D341Med (cell line): Measurements from ENCODE around the gene NDST1.

Experiments used
- DNase-seq: peaks from one replicate; pipeline ENCODE4 v3.0.0; 2012; ENCODE audit warnings: low spot score

NDST1 gene

DNA sequence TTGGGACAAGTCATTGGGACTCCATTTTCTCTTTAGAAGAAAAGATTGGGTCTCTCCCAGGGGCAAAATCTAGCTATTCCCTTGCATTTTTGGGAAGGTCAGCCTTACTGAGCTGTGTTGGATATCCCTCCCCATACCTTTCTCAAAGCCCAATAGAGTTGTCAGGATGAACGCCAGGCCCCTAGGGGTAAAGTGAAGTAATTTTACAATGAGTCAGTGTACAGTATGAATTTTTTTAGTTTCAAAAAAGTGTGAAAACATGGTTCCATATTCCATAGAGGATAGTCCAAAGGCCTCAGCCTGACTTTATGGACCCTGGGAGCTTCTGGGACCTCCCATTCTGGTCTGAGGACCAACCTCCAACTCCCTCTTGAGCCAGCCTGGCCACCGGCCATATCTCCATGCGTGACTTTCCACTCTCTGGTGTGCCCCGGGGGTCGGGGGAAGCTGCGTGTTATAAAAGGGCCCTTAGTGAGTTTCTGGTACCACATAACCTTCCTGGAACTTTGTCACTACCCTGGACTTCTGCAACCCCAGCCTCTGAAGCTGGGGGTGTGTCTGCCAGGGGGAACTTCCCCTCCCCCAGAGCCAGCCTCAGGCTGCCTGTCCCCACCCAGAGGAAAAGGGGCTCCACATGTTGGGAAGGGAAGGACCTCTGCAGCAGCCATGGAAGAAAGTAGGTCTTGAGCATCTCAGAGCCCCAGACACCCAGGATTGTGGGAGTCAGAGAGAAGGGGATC lies 80.1 kb downstream of the NDST1 start:
- DNase-seq: no peak

DNA sequence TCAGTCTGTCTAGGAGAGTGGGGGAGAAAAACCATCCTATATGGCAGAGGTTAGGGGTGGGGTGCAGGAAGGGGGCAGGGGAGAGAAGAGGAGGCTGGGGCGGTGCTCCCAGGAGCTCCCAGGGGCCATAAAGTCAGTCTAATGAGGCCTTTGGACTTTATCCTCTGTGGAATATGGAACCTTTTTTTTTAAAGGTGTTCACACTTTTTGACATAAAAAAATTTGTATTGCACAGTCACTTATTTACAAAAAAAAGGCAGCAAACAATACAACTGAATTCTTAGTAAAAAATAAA lies 80.6 kb downstream of the NDST1 start:
- no peak for DNase-seq

DNA sequence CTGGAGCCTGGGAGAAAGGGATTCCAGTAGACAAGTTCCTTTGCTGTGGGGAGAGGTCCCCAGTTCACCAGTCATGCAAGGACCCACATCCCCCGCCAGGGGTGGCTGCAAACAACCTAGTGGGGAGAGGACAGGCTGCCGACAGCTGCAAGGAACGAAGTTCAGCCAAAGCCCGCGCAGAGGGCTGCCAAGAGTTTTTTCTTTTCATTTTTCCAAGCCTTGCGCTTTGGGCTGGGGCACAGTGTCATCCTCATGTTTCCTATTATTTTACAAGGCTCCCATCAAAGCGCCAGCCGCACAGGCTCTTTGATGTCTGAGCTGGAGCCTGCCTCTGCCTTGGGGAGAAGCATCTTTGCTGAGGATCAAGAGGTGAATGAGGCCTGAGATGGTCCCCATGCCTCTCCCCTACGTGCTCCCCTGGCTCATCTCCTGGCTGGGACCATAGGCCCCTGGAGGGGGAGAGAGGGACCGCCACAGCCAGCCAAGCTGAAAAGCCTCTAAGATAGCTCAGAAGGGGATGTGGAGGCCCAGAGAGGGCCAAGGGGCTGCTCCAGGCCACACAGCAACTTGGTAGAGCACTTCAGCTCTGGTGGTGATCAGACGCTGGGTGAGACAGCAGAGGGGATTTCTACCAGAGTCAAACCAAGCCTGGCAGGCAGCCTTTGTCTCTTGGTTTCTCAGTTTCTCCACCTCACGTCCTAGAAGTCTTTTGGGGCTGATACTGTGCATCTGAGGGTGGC lies 82.1 kb downstream of the NDST1 start:
- DNase-seq: peak; percentile 53

DNA sequence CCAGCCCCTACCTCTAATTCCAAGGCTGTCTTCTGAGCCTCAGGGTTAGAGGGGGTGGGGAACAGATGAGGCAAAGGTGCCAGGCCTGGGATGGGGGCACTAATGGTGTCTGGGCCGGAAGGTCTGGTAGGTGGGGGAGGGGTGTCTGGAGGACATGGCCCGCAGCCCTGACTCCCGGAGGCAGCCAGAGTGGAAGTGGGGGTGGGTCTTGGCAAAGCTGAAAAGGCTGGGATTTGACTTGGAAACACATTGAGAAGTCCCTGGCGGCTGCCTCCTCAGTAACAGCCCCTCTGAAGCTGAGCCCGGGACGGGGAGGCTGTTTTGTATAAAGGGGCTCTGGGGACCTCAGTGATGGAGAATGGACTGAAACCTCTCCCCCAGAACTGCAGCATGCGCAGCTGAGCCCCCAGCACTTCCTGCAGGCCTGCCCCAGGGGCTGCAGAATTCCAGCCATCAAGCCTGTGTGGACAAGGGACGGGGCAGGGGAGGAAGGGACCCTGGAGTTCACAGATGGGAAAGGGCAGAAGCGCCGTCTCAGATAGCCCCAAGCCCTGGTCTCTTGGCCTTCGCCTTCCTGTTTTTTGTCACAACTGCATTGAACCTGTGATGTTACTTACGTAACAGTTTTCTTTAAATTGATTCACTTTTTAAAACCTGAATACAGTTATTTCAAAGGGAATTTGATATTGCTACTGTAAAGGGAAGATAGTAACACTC lies 83.2 kb downstream of the NDST1 start:
- no peak for DNase-seq

DNA sequence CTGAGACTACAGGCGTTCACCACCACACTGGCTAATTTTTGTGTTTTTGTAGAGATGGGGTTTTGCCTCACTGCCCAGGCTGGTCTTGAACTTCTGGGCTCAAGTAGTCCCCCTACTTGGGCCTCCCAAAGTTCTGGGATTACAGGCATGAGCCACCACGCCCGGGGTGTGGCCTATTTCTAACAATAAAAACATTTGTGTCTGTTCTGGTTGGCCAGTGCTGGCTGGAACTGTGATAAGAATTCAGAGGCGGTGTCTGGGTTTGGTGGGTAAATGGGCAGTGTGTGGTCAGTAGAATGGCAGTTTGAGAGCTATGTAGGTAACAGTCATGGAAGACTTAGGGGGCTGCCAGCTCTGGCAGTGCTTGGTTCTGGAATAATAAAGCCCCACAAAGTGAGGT lies 85.7 kb downstream of the NDST1 start:
- DNase-seq: no peak

DNA sequence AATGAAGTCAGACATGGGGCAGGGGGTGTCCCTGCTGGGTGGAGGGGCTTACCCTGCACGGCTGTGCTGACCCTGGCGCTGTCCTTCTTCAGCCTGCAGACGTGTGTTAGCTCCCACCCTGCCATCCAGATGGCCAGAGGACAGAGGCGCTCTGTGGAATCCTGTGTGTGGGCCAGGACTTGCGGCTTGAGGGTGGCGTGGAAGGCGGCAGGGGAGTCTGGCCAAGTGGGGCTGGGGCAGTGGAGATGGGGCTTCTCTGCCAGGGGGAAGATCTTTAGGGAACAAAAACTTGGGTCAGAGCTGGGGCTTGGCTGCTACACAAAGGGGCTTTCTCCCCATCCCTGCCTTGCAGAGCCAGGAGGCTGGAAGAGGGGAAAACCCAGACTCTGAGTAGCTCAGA lies 86.1 kb downstream of the NDST1 start:
- DNase-seq: no peak

DNA sequence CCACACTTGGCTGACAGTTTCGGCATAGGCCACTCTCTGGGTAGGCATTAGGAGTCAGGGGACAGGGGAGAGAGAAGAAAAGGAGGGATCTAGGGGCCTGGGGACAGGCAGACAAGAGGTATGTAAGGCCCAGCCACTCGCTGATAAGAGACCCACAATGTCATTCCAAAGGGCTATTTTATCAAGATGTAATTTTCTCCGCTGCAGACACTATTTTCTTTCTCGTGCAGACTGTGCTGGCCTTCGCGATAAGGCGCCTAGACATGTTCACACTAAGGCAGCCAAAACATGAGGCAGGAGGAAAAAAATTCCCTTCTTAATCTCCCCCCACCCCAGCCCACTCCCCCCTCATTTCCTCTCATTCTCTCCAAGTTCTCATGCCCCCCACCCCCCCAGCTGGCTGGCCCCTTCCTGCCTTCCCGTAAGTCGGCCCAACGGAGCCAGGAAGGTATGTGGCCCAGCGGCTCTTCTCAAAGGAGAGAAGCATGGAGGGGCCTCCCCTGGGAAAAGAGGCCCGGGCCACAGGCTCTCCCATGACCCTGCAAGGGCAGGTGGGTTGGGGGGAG lies 87.6 kb downstream of the NDST1 start:
- no peak for DNase-seq

DNA sequence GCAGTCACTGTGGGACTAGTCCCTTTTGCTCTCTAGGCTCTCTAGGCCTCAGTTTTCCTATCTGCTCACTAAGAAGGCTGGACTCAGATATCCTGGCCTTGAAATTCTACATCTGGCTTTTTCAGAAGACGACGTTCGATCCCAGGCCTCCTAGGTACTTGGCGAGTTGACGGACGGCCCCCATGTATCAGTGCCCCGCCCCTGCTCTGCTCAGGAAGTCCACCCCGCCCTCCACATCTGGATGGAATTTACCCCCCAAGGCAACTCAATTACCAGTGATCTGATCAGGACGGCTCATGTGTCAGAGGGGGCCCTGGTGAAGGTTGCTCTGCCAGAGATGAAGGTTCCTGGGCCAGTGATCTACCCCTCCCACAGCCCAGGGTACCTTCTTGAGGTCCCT lies 88.4 kb downstream of the NDST1 start:
- DNase-seq: no peak

DNA sequence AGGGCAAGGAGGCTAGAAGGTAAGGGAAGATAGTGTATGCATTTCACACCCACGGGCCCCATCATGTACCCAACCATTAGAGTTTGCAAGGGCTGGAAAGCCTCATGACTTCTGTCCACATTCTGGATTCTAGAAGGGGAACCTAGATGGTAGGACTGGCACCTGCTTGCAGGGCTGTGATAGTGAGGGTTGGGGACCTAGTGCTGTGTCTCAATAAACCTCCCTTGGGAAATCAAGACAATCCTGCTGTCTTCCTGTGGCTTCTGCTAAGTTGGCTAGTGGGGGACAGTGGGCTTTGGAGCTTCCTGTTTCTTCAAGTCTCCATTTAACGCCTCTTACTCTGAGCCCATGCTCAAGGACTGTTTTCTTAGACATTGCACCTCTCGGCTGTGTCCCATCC lies 88.9 kb downstream of the NDST1 start:
- DNase-seq: no peak

DNA sequence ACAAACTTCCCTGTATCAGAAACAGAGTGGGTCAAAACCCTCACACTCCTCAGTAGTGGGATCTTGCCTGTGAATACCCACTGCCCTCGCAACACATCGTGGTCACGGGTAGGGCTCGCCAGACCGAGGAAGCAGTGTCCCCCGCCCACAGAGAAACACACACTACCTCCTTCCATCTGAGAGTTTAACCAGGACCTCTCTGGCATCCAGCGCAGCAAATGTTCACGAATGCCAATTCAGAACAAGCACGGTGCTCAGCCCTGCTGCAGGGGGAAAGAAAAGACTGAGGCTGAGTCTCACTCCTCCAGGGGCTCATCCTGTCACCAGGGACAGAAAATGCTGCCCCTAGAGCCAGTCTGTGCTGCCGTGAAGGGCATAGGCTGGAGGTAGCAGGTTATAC lies 90.1 kb downstream of the NDST1 start:
- DNase-seq: no peak

DNA sequence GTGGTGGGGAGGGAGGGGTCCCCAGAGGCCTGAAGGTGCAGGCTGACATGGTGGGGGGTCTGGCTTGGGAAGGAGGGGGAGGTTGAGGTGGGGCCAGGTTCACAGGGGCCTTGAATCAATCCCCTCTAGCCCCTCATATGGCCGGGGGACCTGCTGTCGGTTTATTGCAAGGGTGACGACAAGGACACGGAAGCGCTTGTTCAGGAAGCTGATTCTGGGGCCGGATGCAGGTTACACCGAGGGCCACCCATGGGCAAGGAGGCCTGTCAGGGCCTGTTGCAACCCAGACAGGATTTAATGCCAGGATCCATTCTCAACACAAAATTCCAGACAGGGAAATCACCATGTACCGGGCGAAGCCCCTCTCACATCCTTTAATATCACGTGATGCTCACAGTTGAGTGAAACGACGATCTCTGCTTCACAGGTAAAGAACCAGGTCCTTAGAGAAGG lies 90.9 kb downstream of the NDST1 start:
- DNase-seq: no peak

DNA sequence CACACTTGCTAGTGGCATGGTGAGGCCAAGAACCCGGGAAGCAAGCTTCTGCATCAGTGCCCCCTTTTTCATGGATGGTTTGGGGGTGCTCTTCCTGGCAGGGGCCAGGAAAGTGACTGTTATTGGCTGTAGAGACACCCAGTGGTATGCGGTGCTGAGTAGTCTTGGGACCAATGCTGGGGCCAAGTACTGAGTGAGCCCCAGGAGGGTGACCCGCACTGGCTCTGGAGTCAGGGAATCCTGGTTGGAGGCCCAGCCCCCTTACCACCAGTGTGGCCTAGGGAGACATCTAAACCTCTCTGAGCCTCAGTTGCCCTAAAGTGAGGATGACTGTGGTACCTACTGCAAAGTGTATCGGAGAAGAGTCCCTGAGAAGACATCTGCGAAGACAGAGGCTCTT lies 91.3 kb downstream of the NDST1 start:
- DNase-seq: no peak

DNA sequence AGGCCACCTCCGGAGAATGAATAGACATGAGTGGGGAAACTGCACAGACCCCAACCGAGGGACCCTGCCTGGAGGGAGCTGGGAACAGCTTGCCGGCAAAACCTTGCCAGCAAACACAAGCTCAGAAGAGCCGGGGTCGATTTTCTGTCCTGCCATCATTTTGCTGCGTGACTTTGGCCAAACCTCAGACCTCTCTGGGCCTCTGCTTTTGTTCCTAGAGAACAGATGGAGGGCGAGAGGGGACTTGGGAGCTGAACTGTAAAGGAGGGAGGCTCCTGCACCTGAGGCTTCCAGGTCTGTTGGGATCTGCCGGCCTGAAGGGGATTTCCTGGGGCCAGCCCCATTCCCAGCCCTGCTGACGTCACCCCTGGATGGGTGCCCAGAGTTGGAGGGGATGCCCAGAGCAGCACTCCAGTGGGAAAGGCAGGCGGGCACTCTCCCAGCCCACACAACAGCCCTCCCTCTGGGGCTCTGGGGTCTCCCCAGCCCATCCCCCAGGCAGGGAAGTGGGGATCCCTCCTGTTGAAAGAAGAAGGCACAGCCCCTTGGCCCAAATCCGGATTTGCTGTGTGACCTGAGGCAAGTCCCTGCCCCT lies 92.1 kb downstream of the NDST1 start:
- peak; percentile 74 for DNase-seq

DNA sequence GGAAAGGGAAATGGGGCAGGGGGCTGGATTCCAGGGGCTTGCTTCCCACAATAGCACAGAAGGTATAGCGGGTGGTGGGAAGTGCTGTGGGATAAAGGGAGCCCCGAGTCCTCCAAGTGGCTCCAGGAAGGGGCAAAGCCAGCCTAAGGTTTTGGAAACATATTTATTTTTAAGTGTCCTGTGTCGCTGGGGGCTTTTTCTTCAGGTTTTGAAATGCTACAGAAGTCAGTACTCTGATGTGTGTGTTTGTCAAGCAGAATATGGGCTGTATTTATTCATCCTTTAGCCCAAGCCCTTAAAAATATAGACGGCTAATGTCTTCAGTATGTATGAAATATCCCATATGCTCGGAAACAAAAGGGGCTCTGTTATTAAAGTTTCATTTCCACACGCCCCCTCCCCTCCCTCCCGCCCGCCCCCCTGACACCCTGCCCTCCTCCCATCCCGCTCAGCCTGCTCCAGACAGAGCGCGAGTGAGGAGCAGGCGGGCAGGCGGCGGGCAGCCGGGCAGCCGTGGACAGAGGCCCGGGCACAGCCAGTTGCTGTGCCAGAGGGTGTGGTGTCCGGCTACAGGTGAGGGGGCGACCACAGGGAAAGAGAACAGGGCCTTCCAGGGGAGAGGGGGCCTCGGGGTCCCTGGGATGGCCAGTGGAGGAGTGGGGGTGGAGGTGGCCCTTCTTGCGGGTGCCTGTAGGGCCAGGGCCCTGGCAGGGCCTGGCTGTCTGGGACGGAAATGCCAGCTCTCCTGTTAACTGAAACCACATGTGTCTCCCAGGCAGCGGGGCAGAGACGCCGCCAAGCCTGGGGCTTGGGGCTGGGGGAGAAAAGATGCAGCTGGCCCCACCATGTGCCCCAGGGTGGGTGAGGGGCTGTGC lies 92.9 kb downstream of the NDST1 start:
- DNase-seq: no peak

DNA sequence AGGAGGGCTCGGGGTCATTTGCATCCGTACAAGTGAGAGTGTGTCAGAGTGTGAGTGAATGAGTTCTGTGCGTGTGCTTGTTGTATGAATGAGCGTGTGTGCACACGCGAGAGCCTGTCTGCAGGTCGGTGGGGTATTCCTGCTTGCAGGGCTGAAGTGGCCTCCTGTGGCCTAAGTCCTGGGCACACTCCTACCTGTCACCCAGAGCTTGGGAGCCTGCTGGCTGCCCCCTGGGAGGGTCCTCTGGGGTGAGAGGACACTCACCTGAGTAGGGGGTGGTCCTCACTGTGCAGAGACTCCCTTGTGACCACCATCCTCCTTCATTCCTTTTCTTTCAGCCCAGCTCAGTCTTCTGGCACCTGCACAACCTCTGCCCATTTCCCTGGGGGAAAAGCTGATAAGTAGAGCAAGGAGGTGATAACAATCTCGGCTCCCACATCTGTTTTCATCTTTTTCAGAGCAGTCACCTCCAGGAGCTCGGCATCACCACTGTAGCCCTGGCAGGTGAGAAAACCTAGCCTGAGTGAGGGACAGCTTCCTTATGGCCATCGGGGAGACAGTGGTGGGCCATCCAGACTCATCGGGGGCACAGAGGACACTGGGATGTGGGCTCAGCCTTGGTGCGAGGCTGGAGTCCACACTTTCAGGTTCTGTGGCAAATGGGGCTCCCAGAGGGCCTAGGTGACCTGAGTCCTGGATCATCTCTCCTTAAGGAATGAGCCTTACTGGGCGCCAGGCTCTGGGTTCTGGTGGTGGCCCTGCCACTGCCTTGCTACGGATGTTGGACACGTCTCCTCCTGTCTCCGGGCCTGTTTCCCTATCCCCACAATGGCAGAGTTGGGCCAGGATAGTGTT lies 93.8 kb downstream of the NDST1 start:
- DNase-seq: no peak

DNA sequence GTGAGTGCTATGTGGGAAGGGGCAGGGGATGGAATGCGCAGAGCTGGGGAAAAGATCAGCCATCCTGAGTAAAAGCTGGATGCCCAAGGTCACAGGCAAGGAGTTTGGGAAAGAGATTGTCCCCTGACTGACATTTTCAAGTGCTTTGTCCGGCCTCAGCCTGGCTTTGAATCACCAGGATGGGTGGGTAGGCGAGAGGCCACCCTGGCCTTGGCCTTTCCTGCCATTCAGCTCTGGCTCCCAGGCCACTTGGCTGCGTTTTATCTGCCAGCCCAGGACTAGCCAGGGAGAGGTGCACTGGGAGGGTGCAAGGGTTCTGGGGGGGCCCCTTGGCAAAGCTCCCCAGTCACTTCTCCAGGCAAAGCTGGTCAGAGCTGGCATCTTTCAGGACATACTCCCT lies 95.1 kb downstream of the NDST1 start:
- DNase-seq: no peak

DNA sequence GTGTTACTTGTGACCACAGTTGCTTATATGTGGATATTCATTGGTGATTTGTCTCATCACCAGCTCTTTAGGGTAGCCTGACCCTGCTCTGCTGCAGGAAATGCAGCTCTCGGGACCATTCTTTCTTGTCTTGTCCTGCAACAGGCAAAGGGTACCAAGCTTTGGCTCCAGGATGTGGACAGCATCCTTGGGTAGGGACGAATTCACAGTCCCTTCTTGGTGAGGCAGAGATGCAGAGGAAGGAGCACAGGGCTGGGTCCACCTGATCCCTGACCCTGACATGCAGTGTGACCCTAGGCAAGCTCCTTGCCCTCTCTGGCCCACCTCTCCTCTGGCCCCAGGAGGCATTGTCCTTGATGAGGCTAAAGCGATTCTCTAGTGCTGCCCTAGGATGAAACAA lies 95.6 kb downstream of the NDST1 start:
- no peak for DNase-seq

DNA sequence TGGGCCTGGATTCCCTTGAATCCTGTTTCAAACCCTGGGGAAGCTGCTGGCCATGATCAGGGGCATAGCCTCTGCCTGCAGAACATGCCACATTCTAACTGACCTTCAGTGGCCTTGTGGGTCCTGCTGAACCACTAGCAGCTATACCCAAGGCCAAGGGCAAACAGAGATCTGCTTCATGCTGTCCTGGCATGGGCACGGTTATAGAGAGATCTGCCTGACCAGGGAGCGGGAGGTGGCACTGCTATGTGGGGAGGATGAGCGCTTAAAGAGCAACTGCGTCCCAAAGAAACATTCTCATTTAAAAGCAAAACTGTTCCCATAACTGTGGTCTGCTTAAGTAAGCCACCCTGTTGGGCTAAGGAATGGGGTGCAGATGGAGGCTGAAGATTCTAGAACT lies 96.1 kb downstream of the NDST1 start:
- no peak for DNase-seq

DNA sequence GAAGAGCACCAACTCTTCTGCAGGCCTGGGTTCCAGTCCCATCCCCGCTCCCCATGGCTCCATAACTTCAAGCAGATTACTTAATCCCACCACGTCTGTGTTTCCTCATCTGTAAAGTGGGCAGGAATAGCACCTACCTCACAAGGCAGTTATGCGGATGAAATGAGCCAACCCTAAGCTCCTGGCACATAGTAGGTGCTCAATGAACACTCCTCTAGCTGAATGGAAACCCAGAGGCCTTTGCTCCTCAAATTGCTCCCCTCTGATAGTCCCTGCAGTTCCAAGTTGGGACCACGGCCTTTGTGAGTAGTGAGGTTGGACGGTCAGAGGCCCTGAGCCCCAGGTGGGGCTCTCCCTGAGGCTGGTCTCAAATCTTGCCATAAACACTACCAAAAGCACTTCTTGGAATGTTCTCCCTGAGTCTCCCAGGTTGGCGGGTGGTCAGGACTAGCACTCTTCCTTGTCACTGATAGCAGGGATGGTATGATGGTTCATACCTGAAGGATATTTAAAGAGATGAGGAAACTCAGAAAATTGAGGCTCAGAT lies 97.0 kb downstream of the NDST1 start:
- no peak for DNase-seq

DNA sequence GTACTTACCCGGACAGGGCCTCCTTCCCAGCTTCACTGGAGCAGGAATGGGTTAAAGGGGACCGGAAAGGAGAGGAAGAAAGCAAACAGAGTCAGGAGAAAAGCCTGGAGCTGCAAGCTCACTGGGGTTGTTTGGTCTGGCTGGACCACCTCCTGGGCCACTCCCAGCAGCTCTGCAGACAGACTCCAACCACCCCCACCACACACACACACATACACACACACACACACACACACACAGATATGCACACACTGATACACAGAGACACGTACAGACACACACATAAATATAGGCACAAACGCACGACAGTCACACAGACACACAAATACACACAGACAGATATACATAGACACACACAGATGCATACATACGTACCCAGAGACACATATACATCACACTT lies 97.6 kb downstream of the NDST1 start:
- no peak for DNase-seq
